PC-3 (cell line): ENCODE measurements around the gene ADGRD1.

Experiments used
- CTCF ChIP-seq: fragments of 300-600 bp; sonication (generic); conservative IDR thresholded peaks from 2 replicates; pipeline ENCODE4 v1.5.1; 2017; ENCODE audit warnings: antibody characterized with exemption, low read depth, mild to moderate bottlenecking, low read length
- EZH2phosphoT487 ChIP-seq: fragments of 300-600 bp; sonication (generic); IDR thresholded peaks from 2 replicates; pipeline ENCODE4 v1.6.1; 2018; ENCODE audit warnings: mild to moderate bottlenecking, antibody characterized with exemption, low read length, borderline replicate concordance

GRCh38 chr12:130977743-130978095, 24.0 kb downstream of the ADGRD1 start:
- TF ChIP-seq CTCF (no peak), EZH2phosphoT487 (no peak)
